Hippocampal formation (tissue), 2 donors: ENCODE results near the gene GLUL.

ENCODE experiments used
- DNase-seq, 2 donors: peaks; one replicate each; lab custom pipeline; 2025; lab: John Stamatoyannopoulos, UW

The GLUL gene

DNA sequence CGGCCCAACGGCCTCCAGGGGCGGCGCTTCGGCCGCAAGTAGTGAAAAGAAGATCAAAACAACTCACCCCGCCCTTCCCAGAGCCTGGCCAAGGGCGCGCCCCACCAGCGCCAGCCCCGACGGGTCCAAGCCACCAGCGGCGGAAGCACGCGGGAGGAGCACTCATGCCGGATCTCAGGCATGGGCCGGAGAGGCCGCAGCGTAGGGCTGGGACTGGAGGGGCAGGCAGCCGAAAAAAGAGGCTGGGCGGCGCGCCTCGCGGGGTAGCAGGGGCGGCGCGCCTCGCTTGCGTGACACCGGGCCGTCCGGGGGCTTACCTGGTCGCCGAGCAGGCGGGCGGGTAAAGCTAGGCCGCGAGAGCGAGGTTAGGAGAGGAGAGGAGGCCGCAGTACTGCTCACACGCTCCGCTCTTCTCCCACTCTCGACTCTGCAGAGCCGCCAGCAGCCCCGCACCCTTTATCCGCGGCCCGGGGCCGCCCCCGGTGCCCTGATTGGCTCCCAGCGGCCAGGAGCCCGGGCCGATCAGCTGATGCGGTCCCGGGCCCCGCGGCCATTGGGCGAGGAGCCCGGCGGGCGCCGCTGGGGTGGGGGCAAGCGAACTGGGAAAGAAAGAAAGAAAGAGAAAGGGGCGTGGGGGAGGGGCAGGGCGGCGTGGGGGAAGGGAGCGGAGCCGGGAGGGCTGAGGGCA lies at the start of gene GLUL:
Gene GLUL (minus strand): TSS at position 429 of the 688 bp plus-strand sequence. CDS start 3,053 bp downstream, outside the sequence.
- DNase-seq, result peak; percentile 91 to 93

DNA sequence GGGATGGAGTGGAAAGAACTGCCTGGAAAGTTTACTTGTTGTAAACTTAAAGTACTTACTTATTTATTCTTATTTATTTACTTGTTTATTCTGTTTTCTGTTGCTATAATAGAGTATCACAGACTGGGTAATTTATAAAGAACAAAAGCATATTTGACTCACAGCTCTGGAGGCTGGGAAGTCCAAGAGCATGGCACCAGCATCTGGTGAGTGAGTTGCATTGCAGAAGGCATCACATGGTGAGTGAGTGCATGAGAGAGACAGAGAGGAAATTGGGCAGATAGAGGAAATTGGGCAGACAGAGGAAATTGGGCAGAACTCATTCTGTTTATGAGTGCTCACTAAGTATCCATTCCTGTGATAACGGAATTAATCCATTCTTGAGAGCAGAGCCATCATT lies 46.7 kb upstream of the GLUL start:
- no peak for DNase-seq

DNA sequence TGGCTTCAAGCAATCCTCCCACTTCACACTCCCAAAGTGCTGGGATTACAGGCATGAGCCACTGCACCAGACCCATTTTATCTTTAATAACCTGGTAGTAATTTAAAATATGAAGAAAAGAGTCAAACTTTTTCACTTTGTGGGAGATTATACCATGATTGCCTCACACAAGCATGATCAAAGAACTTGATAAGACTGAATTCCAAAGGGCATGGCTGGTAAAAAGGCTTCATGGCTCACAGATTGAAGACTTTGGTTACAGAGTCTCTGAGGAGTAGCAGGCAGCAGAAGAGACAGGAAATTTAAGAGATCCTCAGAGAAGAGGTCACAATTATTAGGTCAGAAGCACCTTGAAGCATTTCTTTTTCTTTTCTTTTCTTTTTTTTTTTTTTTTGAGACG lies 42.0 kb upstream of the GLUL start:
- no peak for DNase-seq

DNA sequence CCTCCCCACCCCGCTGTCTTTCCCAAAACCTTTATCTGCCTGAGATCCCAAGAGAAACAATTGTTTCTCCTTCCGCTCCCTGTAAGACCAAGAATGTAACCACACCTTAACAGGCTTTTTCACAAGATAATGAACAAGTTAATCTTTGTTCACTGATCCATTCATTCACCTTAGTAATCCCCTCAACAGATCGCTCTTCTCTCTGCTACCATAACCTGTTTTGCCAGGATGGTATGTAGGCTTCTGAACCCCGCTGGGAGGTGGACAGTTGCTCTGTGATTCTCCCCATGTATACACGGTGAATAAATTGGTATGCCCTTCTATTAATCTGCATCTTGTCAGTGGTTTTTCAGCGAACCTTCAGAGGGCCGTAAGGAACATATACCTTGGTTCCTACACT lies 39.7 kb upstream of the GLUL start:
- no peak for DNase-seq

DNA sequence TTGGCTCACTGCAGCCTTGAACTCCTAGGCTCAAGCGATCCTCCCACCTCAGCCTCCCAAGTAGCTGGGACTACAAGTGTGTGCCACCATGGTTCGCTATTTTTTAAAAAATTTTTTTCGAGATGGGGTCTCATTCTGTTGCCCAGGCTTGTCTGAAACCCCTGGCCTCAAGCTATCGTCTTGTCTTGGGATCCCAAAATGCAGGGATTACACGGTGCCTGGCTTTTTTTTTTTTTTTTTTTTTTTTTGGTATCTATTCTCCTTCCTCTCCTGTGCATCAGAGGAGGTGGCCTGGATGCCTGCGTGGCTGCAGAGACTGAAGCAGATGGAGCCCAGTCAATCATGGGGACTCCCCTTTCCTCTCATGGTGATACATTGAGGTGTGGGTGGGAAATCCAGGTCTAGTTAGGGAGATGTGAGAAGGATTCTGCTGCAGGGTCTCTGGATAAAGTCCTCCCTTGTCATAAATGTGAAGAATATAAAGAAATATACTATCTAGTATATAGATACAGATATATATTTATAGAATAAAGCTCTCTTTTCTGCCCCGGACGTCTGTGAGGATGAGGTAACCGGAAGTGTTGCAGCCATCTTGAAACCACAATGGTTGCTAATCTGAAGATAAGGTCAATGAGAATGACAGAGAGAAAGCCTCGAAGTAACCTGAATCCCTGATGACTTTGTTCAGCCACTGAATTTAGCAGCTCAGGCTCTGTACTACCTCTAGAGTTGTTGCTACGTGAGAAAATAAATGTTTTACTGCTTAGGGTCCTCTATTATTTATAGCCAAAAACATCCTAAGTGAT lies 38.9 kb upstream of the GLUL start:
- no peak for DNase-seq

DNA sequence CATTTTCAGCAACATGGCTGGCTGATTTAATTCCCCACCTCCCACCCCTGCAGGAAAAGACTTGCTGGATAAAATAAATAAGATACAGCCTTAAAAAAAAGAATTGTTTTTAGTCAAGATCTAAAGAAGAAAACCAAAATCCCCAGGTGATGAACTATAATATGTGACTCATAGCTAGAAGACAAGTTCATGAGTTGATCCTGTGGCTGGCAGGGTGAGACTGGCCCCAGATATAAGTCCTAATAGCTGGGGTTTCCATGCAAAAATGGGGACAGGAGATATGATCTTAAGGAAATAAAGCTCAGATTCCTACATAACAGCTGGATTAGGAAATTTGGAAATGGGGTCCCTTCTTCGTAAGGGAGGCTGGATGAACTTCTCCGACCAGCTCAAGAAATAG lies 36.5 kb upstream of the GLUL start:
- no peak for DNase-seq

DNA sequence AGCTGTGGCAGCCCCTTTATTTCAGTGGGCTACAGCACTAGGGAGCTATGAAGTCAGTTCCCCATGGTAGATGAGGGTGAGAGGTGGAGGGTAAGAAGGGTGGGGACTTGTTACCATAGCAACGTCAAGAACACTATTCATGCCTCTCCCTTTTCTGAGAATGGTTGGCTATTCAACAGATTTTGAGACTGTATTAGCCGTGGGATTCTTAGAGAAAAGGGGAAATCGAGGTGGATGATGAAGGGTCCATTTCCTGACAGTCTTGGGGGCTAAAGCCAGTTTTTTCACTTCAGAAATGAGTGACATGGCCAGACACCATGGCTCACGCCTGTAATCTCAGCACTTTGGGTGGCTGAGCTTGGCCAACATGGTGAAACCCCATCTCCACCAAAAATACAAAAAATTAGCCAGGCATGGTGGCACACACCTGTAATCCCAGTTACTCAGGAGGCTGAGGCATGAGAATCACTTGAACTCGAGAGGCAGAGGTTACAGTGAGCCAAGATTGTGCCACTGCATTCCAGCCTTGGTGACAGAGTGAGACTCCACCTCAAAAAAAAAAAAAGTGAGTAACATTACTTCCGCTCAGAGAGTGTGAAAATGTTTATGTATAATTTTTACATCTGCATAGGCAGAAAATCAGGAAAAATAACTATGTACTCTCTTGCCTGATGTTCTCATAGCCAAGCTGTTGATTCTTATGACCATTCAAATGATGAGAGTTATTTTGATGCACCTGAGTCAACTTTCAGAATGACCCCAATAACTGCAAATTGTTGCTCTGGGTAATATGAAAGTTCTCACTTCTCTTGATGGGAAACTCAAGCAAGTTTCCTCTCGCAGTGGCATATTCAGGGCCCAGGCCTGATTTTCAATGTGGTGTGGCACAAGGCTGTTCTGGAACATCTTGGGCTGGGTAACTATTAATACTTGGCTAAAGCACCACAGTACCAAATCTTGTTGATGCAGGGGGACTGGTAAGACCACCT lies 35.1 kb upstream of the GLUL start:
- no peak for DNase-seq

DNA sequence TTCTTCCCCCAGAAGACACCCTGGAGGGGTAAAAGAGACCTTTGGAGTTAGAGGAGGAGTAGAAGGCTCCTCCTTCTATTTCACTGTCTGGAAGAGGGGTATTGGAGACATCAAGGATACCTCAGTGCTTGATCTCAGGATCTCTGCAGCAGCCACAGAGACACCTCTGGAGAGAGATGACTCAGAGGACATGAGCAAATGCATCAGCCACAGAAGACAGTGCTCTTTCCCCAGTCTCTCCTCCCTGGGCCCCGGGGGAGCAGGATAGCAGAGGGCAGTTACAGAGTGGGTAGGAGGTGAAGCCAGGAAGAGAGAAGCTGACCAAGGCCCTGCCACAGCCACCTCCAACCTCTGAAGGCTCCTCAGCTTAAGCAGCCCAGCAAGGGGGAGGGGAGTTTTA lies 24.2 kb upstream of the GLUL start:
- no peak for DNase-seq

DNA sequence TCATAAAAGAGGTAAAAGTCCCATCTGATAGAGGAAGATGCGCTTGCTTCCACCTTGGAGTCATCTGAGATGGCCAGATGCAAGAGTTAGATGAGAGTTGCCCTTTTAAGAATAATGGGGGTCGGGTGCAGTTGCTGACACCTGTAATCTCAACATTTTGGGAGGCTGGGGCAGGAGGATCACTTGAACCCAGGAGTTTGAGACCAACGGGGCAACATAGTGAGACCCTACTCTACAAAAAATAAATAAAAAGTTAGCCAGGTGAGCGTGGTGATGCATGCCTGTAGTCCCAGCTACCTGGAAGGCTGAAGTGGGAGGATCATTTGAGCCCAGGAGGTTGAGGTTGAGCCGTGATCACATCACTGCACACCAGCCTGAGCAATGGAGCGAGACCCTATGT lies 22.4 kb upstream of the GLUL start:
- no peak for DNase-seq

DNA sequence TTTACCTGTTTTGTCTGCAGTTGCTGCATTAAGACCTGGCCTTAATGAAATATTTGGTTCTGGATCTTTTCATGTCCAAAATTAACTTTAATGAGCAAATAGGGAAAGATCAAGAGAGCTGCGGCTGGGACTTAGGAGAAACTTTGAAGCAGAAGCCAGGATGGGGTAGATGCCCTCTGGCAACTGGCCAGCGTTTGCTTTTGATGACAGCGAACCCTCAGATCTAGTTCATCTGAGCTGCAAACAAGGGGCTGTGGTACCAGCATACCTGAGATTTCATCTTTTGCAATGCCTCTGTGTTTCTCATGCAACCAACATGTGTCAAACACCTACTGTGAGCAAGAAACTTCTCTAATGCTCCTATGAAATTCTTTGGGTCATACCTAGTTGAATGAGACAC lies 21.9 kb upstream of the GLUL start:
- DNase-seq, result no peak

DNA sequence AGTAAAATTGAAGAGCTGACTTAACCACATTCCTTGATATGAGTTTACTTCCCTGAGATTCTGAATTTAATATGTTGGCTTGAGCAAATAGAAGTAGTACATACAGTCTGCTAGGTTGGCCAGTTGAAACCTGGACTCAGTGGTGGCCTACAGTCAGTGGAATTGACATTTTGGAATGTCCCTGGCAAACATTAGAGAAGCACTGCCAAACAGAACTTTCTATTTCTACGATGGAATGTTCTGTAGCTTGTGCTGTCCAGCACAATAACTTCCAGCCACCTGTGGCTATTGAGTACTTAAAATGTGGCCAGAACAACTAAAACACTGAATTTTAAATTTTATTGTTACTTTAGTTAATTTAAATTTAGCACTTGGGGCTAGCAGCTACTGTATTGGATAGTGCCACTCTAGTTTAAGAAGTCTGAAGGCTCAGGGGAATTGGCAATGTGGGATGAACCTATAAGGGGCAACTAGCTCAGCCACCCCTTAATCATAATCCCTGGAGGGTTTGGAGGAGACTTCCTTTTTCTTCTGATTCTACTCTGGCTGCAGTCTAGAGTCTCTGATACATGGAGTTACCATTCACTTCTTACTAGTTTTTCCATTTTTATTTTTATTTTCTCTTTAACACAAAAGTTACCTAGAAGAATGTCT lies 19.2 kb upstream of the GLUL start:
- DNase-seq, result no peak

DNA sequence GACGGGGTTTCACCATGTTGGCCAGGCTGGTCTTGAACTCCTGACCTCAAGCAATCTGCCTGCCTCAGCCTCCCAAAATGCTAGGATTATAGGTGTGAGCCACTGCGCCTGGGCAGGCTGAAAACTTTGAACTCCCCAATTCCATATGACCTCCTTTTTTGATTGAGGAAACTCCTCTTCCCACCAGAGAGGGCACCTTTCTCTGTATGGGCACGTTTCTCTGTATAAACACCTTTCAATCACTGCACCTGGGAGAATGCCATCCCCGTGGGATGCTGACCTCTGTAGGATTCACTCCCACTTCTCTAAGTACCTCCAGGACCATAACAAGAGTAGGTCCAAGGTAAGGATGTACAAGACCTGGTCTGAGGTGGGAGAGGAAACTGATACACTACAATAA lies 18.5 kb upstream of the GLUL start:
- no peak for DNase-seq

DNA sequence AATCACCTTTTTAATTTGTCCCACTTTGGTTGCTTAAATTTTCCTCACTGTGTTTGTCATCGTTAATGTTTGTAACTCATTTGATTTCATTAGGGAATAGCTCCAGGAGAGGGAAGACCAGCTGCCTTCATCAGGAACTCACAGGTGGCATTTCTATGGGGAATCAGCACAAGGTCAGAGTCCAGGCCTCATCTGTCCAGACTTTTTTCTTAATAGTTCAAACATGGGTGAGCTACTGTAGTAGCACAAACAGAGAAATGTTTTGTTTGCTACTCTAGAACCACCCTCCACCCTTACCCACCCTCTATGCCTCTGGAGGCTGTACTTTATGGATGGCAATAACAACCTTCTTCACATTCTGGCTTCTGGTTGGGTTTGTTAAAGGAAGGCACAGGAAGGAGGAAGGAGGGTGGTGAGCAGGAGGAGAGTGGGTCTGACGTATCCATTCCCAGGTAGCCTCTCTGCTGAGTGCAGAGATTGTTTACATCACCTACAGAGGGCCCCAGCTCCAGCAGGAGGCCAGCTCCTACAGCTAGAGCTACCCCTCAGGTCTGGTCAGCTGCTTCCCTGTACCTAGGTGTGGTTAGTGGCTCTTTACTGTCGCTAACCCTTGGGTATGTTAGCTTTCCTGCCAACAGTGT lies 17.0 kb upstream of the GLUL start:
- DNase-seq, result no peak

DNA sequence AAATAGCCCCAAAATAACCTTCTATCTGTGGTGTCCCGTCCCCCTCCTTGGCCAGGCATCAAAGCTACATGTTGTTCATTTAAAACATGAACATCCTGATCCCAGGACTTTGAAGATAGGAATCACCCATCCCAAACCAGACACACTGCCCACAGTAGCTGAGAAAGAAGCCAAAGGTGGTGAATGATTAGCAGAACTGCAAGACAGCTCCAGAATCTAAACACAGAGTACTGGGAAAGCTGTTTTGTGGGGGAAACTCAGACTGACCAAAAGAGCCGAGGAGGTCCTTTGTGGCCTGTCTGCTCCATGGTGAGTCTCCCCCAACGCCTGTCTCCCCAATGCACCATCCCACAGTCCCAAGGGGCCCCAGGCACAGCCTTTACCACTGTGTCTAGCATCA lies 16.1 kb upstream of the GLUL start:
- DNase-seq, result no peak

DNA sequence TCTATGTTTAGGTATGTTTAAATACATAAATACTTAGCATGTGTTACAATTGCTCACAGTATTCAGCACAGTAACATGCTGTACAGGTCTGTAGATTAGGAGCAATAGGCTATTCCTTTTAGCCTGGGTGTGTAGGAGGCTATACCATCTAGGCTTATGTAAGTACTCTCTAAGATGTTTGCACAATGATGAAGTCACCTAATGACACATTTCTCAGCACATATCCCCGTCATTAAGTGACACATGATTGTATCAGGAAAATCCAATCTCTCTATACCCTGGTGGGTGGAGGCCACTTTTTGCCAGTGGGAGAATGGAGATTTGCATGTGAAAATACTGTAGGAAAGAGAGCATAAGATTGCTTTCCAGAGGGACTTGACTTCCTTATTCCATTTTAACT lies 14.4 kb upstream of the GLUL start:
- DNase-seq, result no peak

DNA sequence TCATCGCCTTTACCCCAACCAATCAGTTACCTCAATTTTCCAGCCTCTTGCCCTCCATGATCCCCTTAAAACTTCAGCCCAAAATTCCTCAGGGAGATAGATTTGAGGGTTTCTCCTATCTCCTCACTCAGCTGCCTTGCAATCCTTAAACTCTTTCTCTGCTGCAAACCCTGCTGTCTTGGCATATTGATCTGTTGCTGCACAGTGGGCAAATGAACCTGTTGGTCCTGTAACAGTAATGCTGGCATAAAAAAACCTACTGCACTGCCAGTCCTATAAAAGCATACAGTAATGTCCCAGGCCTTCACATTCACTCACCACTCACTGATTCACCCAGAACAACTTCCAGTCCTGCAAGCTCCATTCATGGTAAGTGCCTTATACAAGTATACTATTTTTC lies 14.0 kb upstream of the GLUL start:
- DNase-seq, result no peak

DNA sequence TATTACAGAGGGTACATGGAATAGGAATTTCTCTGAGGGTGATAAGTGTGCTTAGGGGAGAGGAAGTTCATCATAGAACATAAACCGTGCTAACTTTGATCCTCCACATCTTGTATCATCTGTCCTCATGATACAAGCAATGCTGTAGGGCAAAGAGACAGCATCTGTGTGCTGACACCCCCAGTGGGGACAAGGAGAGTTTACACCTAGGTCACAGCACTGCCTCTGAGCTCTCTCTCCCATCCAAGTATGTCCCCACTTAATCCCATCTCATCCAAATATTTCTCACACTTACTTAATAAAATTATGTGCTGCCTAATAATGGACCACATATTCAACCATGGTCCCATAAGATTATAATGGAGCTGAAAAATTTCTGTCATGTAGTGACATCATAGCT lies 13.2 kb upstream of the GLUL start:
- DNase-seq, result no peak

DNA sequence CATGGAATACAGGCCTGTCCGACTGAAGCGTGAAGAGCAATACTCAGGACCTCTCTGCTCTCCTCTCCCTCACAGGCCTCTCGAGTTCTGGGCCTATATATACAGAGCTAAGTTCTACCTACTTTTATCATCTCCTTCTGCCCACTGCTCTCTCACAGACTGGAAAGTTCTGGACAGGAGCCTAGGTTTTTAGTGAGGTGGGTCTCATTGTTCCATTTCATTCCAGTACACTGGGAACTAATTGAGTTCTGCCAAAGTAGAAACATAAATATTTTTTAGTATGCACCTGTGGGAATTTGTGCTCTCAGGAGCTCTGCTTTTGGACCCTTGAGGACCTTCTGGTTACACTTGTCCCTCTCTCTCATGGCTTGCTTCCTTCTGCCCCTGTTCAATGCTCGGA lies 9.0 kb upstream of the GLUL start, which contains the start of gene TEDDM1:
Gene TEDDM1 (minus strand): TSS at position 101 of the 400 bp plus-strand sequence. CDS start 182 bp downstream, outside the sequence.
- no peak for DNase-seq

DNA sequence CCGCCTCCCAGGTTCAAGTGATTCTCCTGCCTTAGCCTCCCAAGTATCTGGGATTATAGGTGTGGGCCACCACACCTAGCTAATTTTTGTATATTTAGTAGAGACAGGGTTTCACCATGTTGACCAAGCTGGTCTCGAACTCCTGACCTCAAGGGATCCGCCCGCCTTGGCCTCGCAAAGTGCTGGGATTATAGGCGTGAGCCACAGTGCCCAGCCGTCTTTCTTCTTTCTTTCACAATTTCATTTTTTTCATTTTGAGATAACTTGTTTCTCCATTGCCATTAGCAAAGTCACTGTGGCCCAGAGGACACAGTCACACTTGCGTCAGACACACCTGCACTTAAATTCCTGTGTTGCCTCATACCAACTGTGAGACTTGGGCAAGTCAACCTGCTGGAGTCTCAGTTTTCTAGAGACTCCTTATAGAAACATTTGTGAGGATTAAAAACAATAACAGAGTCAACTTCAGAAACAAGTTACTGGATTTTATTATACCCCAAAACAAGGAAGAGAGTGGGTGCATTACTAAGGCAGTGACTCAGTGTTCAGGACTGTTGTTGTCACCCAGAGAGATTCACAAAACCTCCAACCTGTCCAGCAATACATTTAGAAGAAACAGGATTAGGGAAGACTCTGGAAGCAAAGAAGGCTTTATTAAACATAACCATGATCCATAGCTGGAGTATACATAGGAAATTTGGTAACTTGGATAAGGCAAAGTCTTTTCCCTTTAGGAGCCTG lies 6.2 kb upstream of the GLUL start:
- no peak for DNase-seq

DNA sequence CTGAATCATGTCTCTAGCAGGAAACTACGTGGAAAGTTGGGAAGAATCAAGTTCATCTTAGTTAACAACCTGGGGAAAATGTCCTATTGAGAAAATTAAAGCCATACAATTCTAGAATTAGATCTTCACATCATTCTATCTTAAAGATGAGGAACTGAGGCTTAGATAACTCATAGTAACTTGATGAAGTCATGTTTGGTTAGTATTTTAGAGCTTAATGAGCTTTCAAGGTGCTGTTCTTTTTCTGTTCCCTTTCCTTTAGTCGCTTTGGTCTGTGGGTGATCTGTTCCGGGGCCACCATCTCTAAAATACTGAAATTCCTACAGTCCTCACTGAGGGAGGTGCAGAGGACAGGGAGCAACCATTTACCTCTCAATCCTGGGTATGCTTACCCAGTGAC lies 4.3 kb upstream of the GLUL start:
- no peak for DNase-seq
